RWPE1 (cell line): ENCODE measurements around the gene COG3.

ENCODE experiments used
- CTCF ChIA-PET: fragments of 350-600 bp; sonication (Branson Sonifier 250); formaldehyde crosslinking; extraction: SDS; loops from one replicate; lab custom pipeline; 2021; lab: Yijun Ruan, JAX
- POLR2A ChIA-PET: fragments of 400-600 bp; formaldehyde crosslinking; extraction: SDS; loops from one replicate; lab custom pipeline; 2020; ENCODE audit warnings: antibody characterized with exemption; ENCODE audit not compliant: low non-redundant PET; lab: Yijun Ruan, JAX
- DNase-seq: peaks from one replicate; pipeline ENCODE4 v3.0.0; 2012; ENCODE audit warnings: low spot score
- H3K27ac ChIP-seq: fragments of 450-650 bp; 2 replicates; pipeline ENCODE4 v1.5.1; 2017
- CTCF ChIP-seq: fragments of 450-650 bp; conservative IDR thresholded peaks from 2 replicates; pipeline ENCODE4 v1.5.1; 2017; ENCODE audit warnings: low read depth, mild to moderate bottlenecking

COG3 gene

GRCh38 chr13:45446181-45446580, 18.6 kb upstream of the COG3 start:
- DNase-seq = no peak
- H3K27ac ChIP-seq = no peak overlapping the region
- TF ChIP-seq CTCF = no peak
- ChIA-PET POLR2A (no interaction called here), CTCF (no interaction called here)

DNA sequence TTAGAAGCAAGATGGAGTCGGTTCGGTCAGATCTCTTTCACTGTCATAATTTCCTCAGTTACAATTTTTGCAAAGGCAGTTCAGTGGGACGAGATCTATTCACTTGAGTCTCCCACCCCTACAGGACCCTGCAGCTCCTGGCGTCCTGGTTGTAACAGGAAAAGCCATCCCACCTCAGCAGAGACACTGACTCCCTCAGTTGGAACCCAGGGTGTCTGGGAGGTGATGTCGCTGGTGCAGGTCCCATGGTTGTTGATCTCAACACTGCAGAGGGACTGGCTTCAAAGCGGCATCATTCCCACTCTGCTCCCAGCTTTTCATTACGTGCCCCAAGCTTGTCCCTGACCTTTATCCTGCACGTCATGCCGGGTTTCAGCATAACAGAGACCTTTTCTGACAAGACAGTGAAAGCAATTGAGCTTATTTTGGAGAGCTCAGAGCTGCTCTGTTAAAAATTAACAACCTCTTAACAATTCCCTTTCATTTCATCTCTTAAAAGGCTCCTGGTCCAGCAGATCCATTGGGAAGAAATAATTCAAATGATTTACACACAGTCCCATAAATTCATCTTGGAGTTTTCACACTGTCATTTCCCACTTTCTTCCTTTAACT, 17.6 kb upstream of the COG3 start:
- CTCF ChIA-PET = interaction anchor here (0.6 to 0.9 kb wide), 2 partner anchors 21 to 338 kb away, joined by 5 read pairs; no protein-coding TSS in a partner anchor
- H3K27ac ChIP-seq = no peak overlapping the region
- TF ChIP-seq CTCF = no peak
- DNase-seq = no peak
- POLR2A ChIA-PET = no interaction called here

- DNase-seq = no peak
- no peak for TF ChIP-seq CTCF
- H3K27ac ChIP-seq = no peak overlapping the region
- POLR2A ChIA-PET = no interaction called here
- CTCF ChIA-PET = interaction anchor here (0.7 kb wide), 1 partner anchor 572 kb away, joined by 3 read pairs; no protein-coding TSS in a partner anchor
These were observed 15.7 kb upstream of the COG3 start for GRCh38 chr13:45448965-45449559.

DNA sequence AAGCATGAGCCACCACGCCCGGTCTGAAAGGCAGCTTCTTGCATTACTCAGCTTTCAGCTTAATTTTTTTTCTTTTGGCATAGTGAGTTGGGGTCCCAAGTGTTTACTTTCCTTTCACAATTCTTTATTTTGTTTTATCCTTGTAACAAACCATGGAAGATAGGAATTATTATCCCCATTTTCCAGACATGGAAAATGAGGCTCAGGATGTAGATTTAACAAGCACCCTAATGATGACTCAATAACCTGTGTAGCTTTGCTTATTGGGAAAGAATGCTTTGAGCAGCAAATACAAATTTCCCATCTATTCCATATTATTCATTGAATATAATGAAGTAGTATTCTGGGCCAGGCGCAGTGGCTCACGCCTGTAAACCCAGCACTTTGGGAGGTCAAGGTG, 13.5 kb upstream of the COG3 start:
- CTCF ChIA-PET = no interaction called here
- TF ChIP-seq CTCF = no peak
- no peak overlapping the region for H3K27ac ChIP-seq
- POLR2A ChIA-PET = no interaction called here
- DNase-seq = no peak

DNA sequence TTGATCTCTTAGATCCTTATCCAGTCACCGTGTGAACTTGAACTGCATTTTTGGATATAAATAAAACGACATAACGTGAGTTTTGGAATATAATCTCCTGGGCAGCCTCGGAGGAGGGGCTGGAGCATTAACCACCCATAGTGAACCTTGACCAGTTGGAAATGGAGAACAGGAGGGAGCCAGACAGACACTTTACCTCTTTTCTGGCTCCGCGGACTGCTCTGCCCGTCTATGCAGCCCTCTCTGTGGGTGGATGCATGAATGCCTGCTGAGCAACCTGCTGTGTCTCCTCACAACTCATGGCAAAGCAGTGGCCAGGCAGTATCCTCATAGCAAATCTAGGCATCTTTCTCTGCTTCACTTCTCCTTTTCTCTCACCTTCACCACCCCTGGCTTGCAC, 10.5 kb upstream of the COG3 start:
- DNase-seq = no peak
- no peak for TF ChIP-seq CTCF
- ChIA-PET CTCF (no interaction called here), POLR2A (no interaction called here)
- H3K27ac ChIP-seq = no peak overlapping the region

DNA sequence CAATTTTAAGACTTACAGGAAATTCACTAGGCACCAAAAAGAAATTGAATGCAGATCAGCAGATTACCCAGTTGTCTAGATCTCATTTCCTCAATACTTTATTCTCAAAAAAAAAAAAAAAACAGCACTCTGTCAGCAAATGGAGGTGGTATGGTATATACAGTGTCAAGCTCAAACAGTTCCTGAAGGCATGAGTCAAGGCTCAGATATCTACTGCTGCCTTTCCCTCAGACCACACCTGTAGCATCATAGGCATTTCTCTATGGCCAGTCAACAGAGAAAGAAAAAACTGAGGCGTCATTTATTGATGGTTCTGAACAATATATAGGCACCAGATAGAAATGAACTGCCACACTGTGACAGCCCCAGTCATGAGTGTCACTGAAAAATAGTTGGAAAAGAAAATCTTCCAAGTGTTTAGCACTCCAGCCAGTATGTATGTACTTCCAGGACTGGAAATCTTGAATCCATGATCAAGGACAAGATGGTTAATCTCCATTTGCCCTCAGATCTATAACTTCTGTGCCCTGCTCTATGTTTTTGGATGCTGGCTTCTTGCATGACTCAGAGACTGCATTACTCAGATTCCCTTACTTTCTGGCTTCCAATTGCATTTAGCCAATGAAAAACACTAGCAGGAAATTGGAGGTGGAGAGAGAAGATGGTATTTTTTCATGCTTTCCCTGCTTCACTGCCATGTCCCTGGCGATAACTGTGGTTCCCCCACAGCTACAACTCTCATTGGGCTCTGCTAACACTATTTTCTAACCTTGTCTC, 8.4 kb upstream of the COG3 start:
- DNase-seq = peak; percentile 66
- H3K27ac ChIP-seq = no peak overlapping the region
- no peak for TF ChIP-seq CTCF
- ChIA-PET POLR2A (no interaction called here), CTCF (no interaction called here)
